ENCODE measurements around the gene ACTBL2. TPM values are rescaled to one million over a fixed set of nuclear protein-coding genes. Genes with fewer than 3 reads are reported as not detected.
A peak's percentile ranks its signal among the peaks of the same experiment; 100 is the strongest.

The ACTBL2 gene
- total RNA-seq, 1 experiment from 2014 or later = not detected

DNA sequence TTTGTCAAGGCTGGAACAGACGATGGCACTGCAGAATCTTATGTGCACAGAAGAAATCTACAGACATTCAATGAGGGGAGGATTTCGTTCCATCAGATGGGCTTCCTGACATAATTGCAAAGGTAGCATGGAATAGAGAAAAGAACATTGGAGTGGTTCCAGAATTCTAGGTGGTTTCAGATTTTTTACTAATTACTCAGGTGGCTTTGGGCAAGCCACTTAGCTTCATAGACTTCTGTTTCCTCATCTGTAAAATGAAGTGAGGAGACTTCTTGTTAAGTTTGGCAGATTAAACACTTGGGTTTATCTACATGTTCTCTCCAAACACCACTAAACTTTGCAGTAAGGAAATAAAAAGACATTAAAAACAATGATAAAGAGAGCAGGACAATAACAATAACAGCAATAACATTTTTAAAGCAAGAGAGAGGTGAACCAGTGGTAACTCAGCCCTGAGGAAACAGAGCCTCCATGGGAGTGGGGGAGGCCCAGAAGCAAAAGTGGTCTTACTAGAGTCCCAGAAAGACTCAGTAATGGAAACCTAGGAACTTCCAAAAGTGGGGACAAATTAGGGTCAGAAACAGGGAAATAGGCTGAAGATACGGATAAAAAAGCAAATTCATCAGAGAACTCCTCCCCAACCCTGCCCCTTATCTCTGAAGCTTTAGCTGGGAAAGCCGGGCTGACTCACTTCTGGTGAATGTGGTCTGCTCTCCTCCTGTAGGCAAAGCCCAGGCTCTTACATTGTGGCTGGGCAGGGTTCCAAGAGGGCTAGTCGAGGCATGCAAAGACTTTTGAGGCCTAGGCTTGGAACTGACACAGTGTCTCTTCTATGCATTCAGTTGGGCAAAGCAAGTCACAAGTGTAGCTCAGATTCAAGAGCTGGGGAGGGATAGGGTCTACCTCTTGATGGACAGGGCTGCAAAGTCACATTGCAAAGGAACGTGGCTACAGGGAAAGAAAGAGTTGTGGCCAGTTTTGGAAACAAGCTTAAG lies 11.8 kb upstream of the ACTBL2 start:
- Histone ChIP-seq H3K4me3 (ENCODE audit: low read depth, low read length, poor library complexity, severe bottlenecking) (no peak overlapping the region), H3K27ac (ENCODE audit: low read depth, low read length, poor library complexity, severe bottlenecking) (peak overlapping the region; percentile 76), H3K4me1 (ENCODE audit: insufficient read depth, low read length, poor library complexity, severe bottlenecking) (peaks cover 43% of the 10 kb centered on the region), H3K27me3 (replicated peaks; ENCODE audit: insufficient read depth, low read depth, low read length, poor library complexity) (no peaks in the 10 kb centered on the region), H3K36me3 (ENCODE audit: insufficient read depth, low read length, poor library complexity, severe bottlenecking) (no peaks in the 10 kb centered on the region), H3K9me3 (ENCODE audit: low read depth, low read length, poor library complexity, severe bottlenecking) (no peaks in the 10 kb centered on the region)
- TF ChIP-seq EZH2 (IDR thresholded peaks at IDR 0.05; ENCODE audit: borderline replicate concordance, low read depth, low read length, poor library complexity, severe bottlenecking) = no peak
- TF ChIP-seq, protein P1, sequence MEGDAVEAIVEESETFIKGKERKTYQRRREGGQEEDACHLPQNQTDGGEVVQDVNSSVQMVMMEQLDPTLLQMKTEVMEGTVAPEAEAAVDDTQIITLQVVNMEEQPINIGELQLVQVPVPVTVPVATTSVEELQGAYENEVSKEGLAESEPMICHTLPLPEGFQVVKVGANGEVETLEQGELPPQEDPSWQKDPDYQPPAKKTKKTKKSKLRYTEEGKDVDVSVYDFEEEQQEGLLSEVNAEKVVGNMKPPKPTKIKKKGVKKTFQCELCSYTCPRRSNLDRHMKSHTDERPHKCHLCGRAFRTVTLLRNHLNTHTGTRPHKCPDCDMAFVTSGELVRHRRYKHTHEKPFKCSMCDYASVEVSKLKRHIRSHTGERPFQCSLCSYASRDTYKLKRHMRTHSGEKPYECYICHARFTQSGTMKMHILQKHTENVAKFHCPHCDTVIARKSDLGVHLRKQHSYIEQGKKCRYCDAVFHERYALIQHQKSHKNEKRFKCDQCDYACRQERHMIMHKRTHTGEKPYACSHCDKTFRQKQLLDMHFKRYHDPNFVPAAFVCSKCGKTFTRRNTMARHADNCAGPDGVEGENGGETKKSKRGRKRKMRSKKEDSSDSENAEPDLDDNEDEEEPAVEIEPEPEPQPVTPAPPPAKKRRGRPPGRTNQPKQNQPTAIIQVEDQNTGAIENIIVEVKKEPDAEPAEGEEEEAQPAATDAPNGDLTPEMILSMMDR (conservative IDR thresholded peaks at IDR 0.05; ENCODE audit: low read depth, low read length) = no peak
- intact Hi-C loops (cut with micrococcal nuclease; ENCODE audit: unreplicated experiment) = loop anchor here (5.0 kb wide), 1 partner anchor 192 kb away; no protein-coding TSS in a partner anchor
- CTCF ChIA-PET = no interaction called here
- no TSS peak for BruUV-seq (replicated peaks)
- DNase-seq (ENCODE audit: low spot score) = peak; percentile 91
- POLR2A ChIA-PET (ENCODE audit: low non-redundant PET) = no interaction called here

DNA sequence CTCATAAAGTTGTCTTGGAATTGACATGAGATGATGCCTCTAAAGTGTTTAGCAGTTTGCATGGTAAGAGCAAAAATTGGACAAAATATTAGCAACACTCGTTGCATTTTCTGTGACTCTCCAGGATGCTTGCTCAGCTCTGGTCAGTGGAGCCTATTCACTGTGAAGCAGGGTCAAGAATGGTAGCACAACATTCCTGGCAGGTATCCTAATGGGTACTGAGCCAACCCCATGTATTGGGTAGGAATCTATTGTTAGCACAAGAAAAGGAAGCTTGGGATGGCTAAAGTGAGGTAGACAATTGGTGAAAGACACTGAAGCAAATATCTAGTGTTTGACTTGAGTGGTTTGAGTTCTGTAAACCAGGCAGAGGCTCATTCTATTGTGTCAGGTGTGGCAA lies 10.4 kb upstream of the ACTBL2 start:
- intact Hi-C loops (cut with micrococcal nuclease; ENCODE audit: unreplicated experiment) = no loop called here
- H3K27ac ChIP-seq (ENCODE audit: low read depth, low read length, poor library complexity, severe bottlenecking) = no peak overlapping the region
- POLR2A ChIA-PET (ENCODE audit: low non-redundant PET) = no interaction called here
- H3K36me3 ChIP-seq (ENCODE audit: insufficient read depth, low read length, poor library complexity, severe bottlenecking) = no peaks in the 10 kb centered on the region
- no peaks in the 10 kb centered on the region for H3K9me3 ChIP-seq (ENCODE audit: low read depth, low read length, poor library complexity, severe bottlenecking)
- H3K4me1 ChIP-seq (ENCODE audit: insufficient read depth, low read length, poor library complexity, severe bottlenecking) = peaks cover 43% of the 10 kb centered on the region
- TF ChIP-seq EZH2 (IDR thresholded peaks at IDR 0.05; ENCODE audit: borderline replicate concordance, low read depth, low read length, poor library complexity, severe bottlenecking) = no peak
- TF ChIP-seq, protein P1 (conservative IDR thresholded peaks at IDR 0.05; ENCODE audit: low read depth, low read length) = no peak
- no peaks in the 10 kb centered on the region for H3K27me3 ChIP-seq (replicated peaks; ENCODE audit: insufficient read depth, low read depth, low read length, poor library complexity)
- BruUV-seq (replicated peaks) = no TSS peak
- no peak overlapping the region for H3K4me3 ChIP-seq (ENCODE audit: low read depth, low read length, poor library complexity, severe bottlenecking)
- no peak for DNase-seq (ENCODE audit: low spot score)
- CTCF ChIA-PET = no interaction called here

DNA sequence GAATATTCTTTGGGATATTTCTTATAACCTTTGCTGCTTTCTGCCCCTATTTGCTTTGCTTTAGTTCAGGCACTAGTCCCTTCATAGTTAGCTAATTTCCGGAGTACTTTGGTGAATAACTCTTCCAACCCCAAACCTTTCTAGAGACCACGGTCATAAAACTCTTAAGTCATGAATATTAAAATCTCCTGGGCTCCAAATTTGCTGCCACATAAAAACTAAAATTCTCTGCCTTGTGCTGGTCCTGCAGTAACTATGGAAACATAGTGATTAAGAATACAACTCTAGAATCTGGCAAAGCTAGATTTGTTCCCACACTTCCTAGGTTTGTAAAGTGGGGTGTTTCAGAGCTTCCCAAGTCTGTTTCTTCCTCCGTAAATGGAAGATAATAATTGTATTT lies 10.0 kb upstream of the ACTBL2 start:
- H3K4me3 ChIP-seq (ENCODE audit: low read depth, low read length, poor library complexity, severe bottlenecking) = no peak overlapping the region
- no peak overlapping the region for H3K27ac ChIP-seq (ENCODE audit: low read depth, low read length, poor library complexity, severe bottlenecking)
- H3K4me1 ChIP-seq (ENCODE audit: insufficient read depth, low read length, poor library complexity, severe bottlenecking) = peaks cover 43% of the 10 kb centered on the region
- H3K27me3 ChIP-seq (replicated peaks; ENCODE audit: insufficient read depth, low read depth, low read length, poor library complexity) = no peaks in the 10 kb centered on the region
- no peaks in the 10 kb centered on the region for H3K36me3 ChIP-seq (ENCODE audit: insufficient read depth, low read length, poor library complexity, severe bottlenecking)
- ChIA-PET POLR2A (ENCODE audit: low non-redundant PET) (no interaction called here), CTCF (no interaction called here)
- intact Hi-C loops (cut with micrococcal nuclease; ENCODE audit: unreplicated experiment) = no loop called here
- H3K9me3 ChIP-seq (ENCODE audit: low read depth, low read length, poor library complexity, severe bottlenecking) = no peaks in the 10 kb centered on the region
- BruUV-seq (replicated peaks) = no TSS peak
- DNase-seq (ENCODE audit: low spot score) = peak; percentile 60
- TF ChIP-seq EZH2 (IDR thresholded peaks at IDR 0.05; ENCODE audit: borderline replicate concordance, low read depth, low read length, poor library complexity, severe bottlenecking) = no peak
- TF ChIP-seq, protein P1 (conservative IDR thresholded peaks at IDR 0.05; ENCODE audit: low read depth, low read length) = no peak

All from A673 (cell line).